AG04449 (cell line): Measurements from ENCODE around the gene HLA-DRA.

Source experiments
- CTCF ChIA-PET: fragments of 350-600 bp; formaldehyde crosslinking; extraction: SDS; loops from one replicate; lab custom pipeline; 2021; ENCODE audit warnings: antibody characterized with exemption; lab: Yijun Ruan, JAX
- POLR2A ChIA-PET: fragments of 400-600, 350-600 bp; formaldehyde crosslinking; extraction: SDS; loops from one replicate; lab custom pipeline; 2020; ENCODE audit warnings: antibody characterized with exemption, inconsistent platforms; lab: Yijun Ruan, JAX
- DNase-seq: peaks from one replicate; pipeline ENCODE4 v3.0.0-alpha.2; 2010; ENCODE audit warnings: low read depth, low spot score
- H3K4me3 ChIP-seq: 2 replicates; pipeline ENCODE4 v1.5.1; 2011; ENCODE audit warnings: low read depth, mild to moderate bottlenecking, control low read depth, low read length
- CTCF ChIP-seq: IDR thresholded peaks from one replicate; pipeline ENCODE4 v1.5.1; 2011; ENCODE audit warnings: mild to moderate bottlenecking, moderate library complexity, low read length, control low read depth, inconsistent platforms; ENCODE audit not compliant: insufficient read depth; ENCODE audit errors: missing control alignments

HLA-DRA gene

GRCh38 chr6:32439602-32440214 is at the start of gene HLA-DRA:
HLA-DRA (plus strand) TSS chr6:32439887; CDS start chr6:32439951, 64 bp downstream.
- TF ChIP-seq CTCF = no peak
- CTCF ChIA-PET = interaction anchor here (1.1 to 1.3 kb wide), 3 partner anchors 26 to 429 kb away, joined by 3 to 5 read pairs (median 4); no protein-coding TSS in a partner anchor
- no peak for DNase-seq
- POLR2A ChIA-PET = no interaction called here
- H3K4me3 ChIP-seq = no peak within 1 kb of the TSS

DNA sequence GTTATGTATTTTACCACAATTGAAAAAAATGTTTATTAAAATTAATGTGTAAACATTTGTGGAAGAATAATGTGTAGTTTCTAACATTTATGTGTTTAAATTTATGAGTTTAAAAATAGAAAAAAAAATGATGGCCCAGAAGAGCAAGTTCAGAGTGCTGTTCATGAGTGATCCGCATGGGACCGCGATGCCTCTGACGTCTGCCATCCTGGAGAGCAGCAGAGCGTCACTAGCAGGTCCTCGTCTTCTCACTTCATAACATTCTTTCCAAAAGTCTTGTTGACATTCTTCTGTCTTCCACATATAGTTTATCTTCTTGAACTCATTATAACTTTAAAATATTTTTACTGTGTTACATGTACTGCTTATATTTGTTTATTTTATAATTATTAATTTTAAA is 48.2 kb upstream of the HLA-DRA start:
- no peak for TF ChIP-seq CTCF
- no peak for DNase-seq
- H3K4me3 ChIP-seq = no peak overlapping the region
- ChIA-PET POLR2A (no interaction called here), CTCF (interaction anchor here (1.1 kb wide), 1 partner anchor 22 kb away, joined by 4 read pairs; no protein-coding TSS in a partner anchor)

DNA sequence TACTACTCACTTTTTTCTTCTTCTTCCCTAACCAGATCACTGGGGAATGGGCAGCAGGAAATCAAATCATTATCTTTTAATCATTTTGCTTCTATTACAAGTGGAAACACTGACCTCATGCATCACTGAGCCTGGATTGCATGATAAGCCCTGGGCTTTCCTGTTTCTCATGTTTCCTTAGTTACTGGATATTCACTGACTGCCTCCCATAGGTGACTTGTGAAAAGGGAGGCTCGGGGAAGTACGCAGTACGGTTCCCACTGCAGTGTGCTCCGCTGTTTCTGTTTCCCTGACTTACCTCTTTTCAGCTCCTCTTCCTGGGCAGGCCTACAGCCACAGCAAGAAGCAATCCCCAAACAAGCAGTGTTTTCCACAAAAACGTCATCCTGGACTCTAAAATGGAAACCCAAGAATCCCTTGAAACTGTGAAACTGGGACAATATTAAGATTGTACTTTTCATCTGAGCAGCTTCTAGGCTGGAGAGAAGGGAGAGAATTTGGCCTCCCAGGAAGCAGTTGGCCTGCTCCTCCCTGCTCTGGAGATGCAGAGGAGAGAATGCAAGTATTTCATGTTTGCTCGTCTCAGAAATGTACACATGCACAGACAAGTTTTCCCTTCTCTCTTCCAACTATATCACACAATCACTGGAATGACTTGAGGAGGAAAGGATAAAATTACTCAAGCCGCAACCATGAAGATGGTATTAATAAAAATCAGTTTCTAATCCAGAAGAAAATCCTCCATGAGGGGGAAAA is 45.8 kb upstream of the HLA-DRA start:
- DNase-seq = no peak
- ChIA-PET POLR2A (no interaction called here), CTCF (interaction anchor here (0.8 kb wide), 1 partner anchor 24 kb away, joined by 3 read pairs; no protein-coding TSS in a partner anchor)
- TF ChIP-seq CTCF = no peak
- H3K4me3 ChIP-seq = no peak overlapping the region

DNA sequence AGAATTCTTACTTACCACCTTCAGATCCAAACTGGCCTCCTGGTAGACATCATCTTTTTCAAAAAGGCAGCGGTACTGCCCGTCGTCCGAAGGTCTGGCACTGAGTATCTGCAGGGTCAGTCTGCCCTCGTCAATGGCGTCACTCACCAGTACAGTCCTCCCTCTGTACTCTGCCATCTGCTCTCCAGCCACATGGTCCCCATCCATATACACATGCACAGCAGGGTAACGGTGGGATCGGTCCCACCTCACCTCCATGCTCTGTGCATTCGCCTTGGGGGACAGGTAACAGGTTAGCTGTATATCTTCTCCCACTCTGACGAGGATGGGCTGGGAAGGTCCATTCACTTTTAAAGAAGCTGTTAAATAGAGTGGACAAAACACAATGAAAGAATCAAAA is 43.7 kb upstream of the HLA-DRA start:
- DNase-seq = no peak
- POLR2A ChIA-PET = no interaction called here
- CTCF ChIA-PET = interaction anchor here (11.1 kb wide), 1 partner anchor 18 kb away, joined by 88 read pairs; no protein-coding TSS in a partner anchor
- H3K4me3 ChIP-seq = no peak overlapping the region
- no peak for TF ChIP-seq CTCF

DNA sequence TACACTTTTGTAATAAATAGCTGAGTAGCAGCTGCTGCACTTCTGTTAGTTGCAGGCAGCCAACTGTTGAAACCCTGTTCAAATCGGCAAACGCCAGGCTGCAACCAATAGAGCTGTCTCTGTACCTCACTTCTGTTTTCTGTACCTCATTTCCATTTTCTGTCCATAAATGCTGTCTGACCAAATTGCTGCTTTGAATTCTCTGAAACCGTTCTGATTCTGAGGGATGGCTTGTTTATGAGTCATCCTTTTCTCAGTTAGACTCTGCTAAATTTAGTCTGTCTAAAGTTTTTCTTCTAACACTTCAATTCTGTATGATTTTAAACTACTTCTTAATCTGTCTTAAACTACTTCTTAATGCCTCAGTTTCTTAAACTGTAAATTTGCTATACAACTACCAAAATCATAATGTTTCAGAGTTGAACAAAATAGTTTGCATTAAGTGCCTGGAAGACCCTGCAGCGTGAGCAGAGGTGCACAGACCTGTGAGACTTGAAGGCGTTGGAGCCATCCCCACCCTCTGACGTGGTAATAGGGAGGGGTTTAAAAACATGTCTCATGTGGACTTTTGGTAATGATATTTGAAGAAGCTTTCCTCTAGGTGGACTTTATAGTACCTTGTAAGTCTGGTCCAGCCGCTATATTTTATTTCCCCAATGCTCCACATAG is 42.3 kb upstream of the HLA-DRA start:
- no peak for TF ChIP-seq CTCF
- ChIA-PET POLR2A (no interaction called here), CTCF (interaction anchor here (1.3 to 11.1 kb wide), 2 partner anchors 17 to 398 kb away, joined by 5 to 88 read pairs; no protein-coding TSS in a partner anchor)
- H3K4me3 ChIP-seq = no peak overlapping the region
- no peak for DNase-seq
